ENCODE data around the gene SARDH. TPM values are rescaled to one million over a fixed set of nuclear protein-coding genes. Genes with fewer than 3 reads are reported as not detected.

SARDH gene, protein sequence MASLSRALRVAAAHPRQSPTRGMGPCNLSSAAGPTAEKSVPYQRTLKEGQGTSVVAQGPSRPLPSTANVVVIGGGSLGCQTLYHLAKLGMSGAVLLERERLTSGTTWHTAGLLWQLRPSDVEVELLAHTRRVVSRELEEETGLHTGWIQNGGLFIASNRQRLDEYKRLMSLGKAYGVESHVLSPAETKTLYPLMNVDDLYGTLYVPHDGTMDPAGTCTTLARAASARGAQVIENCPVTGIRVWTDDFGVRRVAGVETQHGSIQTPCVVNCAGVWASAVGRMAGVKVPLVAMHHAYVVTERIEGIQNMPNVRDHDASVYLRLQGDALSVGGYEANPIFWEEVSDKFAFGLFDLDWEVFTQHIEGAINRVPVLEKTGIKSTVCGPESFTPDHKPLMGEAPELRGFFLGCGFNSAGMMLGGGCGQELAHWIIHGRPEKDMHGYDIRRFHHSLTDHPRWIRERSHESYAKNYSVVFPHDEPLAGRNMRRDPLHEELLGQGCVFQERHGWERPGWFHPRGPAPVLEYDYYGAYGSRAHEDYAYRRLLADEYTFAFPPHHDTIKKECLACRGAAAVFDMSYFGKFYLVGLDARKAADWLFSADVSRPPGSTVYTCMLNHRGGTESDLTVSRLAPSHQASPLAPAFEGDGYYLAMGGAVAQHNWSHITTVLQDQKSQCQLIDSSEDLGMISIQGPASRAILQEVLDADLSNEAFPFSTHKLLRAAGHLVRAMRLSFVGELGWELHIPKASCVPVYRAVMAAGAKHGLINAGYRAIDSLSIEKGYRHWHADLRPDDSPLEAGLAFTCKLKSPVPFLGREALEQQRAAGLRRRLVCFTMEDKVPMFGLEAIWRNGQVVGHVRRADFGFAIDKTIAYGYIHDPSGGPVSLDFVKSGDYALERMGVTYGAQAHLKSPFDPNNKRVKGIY
- polyA plus RNA-seq (2012; ENCODE audit: insufficient read depth, insufficient read length) = 28.7 TPM

DNA sequence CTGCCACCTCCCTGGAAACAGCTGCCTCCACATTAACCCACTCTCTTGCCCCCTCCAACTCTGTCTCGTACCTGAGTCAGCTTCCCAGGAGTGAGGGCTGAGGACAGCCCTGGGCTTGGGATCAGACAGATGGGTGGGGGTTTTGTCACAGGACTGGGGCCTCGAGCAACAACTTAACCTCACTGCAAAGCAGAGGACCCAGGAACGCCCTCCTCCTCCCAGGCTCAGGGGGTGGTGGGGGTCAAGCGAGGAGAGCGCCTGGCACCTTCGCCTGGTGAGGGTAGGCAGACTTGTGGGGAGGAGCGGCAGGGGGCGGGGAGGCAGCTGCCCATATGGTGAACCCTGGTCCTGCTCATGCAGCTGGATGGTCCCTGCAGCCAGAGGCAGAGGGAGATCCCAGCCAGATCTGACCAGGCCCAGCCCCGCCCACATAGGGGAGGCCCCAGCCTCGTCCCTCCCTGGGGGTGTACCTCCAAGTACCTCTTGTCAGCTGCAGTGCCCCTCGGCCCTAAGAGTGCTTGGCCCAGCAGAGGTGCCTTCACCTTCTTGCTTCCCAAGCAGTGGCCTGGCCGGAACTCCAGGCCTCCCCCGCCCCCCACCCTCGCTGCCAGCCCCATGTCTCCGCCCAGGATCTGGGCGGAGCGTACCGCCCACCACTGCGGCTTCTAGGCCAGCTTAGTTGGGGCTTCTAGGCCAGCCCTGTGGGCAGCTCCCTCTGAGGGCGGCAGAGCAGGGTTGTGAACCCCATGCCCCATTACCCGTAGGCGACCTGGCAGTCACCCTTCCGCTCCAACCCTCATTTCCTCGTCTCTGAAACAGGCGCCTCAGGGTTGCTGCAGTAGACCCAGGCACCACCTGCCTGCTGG, at the start of gene SARDH:
TSS of gene SARDH (minus strand) at position 579 of the 866 bp plus-strand sequence. CDS start 4,179 bp downstream, outside the sequence.
- H3K4me3 ChIP-seq (ENCODE audit: low read length) = peak within 1 kb of the TSS; percentile 46
- no peak for DNase-seq (ENCODE audit: low read depth, low spot score)

DNA sequence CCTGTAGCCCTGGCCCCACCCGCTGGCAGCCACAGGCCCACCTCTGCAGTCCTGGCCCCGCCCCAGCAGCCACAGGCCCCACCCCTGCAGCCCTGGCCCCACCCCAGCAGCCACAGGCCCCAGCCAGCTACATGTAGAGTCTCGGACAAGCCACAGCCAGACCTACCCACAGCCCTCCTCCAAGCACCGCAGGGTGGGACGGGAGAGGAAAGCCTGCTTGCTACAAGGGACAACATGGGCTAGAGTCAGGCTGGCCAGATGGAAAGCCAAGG, 49.5 kb upstream of the SARDH start:
- no peak for DNase-seq (ENCODE audit: low read depth, low spot score)
- H3K4me3 ChIP-seq (ENCODE audit: low read length) = no peak overlapping the region

DNA sequence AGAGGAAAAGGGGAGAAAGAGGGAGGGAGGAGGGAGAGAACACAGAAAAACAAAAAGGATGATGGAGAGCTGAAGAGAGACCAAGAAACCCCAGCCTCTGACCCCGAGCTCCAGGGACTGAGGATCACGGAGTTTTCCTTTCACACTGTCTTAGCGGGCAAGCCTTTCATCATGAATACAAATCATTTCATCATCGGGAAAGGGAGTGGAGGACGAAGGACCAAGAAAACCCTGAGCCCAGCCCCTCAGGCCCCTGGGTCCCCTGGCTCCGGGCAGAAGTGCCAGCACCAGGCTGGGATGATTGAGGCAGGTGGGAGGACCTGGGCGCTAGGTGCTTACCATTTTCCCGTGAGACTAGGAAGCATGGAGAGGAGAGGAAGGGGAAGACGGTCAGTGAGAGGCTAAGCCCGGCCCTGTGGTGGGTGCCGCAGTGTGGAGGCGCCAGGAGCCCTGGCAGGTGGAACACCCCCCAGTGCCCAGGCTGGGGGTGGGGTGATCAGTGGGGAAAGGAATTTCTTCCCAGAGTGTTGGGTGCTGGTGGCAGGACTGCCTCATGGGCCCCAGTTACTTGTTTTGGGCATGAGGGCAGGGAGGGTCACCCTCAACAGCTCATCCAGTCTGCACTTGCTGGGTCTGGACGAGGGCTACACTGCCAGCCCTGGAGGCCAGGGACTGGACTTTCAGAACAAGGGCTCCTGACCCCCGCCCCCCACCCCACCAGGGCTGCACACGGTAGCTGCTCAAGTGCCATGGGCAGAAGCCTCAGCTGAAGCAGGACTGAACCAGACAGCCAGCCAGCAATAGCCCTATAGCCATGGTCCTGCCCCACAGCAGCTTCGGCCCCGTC, 49.0 kb upstream of the SARDH start:
- no peak for DNase-seq (ENCODE audit: low read depth, low spot score)
- H3K4me3 ChIP-seq (ENCODE audit: low read length) = no peak overlapping the region

DNA sequence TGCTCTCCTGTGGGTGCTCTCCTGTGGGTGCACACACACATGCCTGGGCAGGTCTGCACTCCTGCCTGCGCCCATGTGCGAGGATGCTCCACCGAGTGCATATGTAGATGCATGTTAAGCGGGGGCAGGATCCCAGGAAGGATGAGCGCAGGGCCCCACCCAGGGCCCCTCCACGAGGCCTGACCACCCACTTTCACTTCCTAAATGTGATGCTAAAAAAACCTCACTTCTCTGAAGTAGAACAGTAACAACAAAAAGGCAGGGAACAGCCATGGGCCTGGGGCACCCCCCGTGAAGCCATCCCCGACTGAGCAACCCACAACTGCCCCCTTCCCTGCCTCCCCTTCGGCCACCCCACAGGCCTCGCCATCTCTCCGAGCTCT, 48.2 kb upstream of the SARDH start:
- H3K4me3 ChIP-seq (ENCODE audit: low read length) = no peak overlapping the region
- DNase-seq (ENCODE audit: low read depth, low spot score) = no peak

DNA sequence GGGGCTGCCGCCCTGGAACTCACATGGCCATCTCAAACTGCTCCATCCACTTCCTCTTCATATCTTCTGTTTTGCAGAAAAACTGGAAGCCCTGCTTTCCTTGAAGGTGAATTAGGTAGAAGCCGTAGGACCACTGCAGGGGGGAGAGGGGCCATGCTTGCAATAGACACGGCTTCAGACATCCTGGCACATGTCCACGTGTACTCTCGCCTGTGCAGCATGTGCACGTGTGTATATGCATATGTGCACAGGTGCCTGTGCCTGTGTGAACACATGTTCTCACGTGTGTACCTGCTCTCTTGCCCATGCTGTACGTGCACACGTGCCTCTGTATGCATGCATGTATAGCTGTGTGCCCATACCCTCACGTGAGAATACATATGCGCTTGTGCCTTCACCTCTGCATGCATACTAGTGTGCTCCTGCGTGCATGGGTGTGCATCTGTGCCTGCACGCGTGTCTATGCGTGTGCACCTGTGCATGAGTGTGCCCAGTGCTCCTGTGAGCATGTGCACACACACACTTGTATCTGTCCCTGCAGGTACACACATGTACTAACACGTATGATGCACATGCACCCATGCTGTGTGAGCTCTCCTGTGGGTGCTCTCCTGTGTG, 47.7 kb upstream of the SARDH start:
- no peak for DNase-seq (ENCODE audit: low read depth, low spot score)
- no peak overlapping the region for H3K4me3 ChIP-seq (ENCODE audit: low read length)

DNA sequence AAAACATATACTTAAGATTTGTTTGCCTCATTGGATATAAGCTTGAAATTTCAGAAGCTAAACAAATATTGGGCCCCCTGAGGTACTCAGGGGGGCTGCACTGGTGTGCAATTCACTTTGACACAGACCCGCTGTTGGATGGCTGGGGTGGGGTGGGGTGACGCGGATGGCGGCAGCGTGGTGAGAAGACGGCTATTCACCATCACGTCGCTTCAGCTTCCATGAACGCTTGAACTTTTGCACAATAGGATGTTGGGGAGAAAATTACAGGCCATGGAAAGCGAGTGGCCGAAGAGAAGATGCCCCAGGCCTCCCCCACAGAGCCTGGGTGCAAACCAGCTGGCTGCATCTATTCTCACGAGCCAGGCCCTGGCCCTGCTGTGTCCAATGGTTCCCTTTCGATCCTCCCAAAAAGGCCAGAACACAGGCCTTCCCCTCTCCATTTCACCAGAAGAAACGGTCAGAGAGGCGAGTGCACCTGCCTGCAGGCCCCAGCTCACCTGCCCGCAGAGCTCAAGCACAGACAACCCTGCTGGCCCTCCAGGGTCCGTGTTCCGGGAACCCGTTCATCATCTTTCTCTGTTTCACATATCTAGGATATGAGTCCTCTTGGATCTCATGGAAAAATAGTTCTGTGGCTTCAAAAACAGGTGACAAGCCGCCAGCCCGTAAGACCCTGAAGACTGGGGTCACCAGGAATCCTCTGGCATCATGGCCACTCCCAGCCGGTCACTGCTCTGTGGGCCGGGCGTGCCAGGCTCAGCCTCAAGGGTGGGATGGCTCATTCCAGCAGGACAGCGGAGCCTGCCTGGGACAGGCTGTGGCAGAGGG, 46.8 kb upstream of the SARDH start:
- no peak overlapping the region for H3K4me3 ChIP-seq (ENCODE audit: low read length)
- DNase-seq (ENCODE audit: low read depth, low spot score) = no peak

DNA sequence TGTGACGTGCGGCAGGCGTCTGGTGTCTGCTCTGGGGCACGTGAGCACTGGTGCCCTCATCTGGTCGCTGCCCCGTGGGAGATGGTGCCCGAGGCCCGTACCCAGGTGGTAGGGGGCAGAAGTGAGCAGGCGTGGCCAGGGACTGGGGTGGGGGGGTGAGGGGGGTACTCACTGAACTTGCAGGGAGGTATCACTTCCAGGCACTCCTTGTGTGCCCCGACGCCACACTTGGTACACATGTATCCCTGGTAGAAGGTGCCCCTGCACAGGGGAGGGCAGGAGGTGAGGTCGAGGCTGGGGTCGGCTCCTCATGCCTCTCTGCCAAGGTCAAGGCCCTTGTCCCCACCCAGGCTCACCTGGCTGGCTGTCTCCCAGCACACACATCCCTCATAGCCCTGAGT, 45.2 kb upstream of the SARDH start:
- DNase-seq (ENCODE audit: low read depth, low spot score) = no peak
- H3K4me3 ChIP-seq (ENCODE audit: low read length) = no peak overlapping the region

DNA sequence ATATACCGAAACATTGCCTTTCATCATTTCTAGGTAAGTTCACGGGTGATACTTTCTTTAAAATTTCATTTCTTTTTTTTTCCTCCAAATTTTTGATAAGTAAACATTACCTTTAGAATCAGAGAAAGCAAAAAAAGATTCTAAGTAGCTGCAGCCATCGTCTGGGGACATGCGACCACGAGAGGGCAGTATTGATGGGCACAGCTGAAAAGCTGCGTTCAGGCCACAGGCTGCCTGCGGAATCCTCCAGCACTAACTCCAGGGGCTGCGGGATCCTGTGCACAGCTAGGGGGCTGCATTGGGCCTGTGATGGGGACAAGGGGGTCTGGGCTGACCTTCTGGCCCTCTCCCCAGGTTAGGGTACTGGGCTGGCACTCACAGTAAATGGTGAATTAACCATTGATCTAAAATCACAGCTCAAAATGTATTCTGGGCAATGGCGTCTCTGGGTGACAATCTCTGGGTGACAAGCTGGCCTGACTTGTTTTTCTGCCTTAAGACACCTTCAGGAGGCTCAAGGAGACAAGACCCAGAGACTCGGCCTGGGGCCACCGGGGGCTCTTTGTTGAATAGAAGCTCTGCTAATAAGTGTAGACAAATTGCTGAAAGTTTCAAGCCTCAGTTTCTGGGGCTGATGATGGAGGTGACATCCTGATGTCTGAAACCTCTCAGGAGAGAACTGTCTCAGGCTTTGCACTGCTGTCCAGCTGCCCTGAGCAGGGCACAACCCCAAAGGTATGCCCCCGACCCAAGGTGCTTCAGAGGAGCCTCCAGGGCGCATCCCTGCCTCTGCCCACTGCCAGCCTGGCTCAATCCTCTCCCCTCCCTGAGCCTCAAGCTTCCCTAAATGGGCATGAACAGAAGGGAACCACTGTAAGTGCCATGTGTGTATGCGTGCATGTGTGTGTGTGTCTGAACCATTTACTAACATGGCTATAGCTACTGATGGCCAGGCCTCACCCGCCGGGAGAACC, 44.3 kb upstream of the SARDH start:
- peak; percentile 56 for DNase-seq (ENCODE audit: low read depth, low spot score)

DNA sequence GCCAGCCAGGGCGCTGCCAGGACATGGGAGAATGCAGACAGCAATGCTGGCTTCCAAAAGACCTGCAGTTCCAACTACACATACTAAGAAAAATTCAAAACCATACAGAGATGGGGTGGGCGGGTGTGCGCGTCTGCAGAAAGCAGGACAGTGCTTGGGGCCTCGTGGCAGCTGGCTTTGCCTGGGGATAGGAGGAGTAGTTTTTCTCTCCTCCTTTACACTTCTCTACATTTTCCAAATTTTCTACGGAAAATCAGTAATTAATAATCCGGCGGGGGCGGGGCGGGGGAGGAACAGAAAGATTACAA, 43.6 kb upstream of the SARDH start:
- no peak for DNase-seq (ENCODE audit: low read depth, low spot score)
- no peak overlapping the region for H3K4me3 ChIP-seq (ENCODE audit: low read length)

More for the DNA sequence above, 44.3 kb upstream of the SARDH start:
- no peak overlapping the region for H3K4me3 ChIP-seq (ENCODE audit: low read length)

DNA sequence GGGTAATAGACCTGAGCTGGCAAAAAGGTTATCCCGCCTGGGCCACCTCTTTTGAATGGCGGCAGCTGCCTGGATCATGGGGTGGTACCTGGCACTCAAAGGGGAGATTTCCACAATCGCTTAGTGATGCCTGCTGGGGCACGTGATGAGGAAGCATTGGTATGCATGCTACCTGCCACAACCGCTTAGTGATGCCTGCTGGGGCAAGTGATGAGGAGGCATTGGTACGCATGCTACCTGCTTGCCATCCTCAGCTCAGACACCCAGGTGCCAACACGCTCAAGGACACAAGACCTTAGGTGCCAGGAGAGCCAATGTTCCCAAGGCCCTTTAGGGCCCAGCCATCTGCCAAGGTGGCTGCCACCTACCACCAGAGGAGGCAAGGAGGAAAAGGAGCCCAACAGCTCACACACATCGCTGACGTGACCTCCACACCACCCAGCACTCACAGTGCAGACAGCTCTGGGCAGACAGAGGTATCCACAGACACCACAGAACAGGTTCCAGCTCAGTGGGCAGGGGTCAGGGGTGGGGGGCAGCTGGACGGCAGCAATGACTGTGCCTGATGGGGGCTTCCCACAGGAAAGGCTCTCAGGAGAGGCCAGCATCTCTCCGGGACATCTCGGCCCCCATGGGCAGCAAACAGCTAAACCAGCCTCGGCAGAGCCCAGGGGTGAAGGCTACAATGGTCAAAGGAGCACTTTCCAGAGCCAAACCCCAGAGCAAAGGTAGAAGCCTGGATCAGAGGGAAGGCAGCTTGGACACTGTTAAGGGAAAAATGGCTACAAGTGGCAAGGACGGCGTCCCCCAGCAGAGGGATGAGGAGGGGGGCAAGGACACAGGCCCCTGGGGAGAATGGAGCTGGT, 43.0 kb upstream of the SARDH start:
- DNase-seq (ENCODE audit: low read depth, low spot score) = no peak
- no peak overlapping the region for H3K4me3 ChIP-seq (ENCODE audit: low read length)

DNA sequence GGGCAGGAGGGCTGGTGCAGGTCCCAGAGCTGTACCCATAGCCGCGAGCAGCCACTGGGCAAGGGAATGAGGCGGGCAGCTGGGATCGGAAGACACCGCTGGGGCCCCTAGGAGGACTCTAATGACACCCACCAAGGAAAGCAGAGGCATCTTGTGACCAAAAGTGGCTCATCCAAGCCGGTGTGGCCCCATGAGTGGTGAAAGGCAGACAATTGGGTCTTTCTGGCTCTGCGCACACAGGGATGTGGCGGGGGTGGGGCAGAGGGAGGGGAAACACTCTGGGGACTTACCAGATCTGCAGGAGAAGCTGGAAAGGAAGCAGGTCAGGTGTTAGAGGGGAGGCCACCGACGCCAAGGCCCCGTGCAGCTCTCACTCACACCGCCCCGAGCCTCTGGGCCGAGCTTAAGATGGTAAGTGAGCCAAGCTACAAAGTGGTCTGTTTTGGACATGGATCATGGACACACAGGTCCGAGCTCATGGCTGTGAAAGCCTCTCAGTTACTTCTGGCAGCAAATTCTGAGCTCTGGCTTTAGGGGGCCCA, 42.3 kb upstream of the SARDH start:
- DNase-seq (ENCODE audit: low read depth, low spot score) = no peak
- H3K4me3 ChIP-seq (ENCODE audit: low read length) = no peak overlapping the region

DNA sequence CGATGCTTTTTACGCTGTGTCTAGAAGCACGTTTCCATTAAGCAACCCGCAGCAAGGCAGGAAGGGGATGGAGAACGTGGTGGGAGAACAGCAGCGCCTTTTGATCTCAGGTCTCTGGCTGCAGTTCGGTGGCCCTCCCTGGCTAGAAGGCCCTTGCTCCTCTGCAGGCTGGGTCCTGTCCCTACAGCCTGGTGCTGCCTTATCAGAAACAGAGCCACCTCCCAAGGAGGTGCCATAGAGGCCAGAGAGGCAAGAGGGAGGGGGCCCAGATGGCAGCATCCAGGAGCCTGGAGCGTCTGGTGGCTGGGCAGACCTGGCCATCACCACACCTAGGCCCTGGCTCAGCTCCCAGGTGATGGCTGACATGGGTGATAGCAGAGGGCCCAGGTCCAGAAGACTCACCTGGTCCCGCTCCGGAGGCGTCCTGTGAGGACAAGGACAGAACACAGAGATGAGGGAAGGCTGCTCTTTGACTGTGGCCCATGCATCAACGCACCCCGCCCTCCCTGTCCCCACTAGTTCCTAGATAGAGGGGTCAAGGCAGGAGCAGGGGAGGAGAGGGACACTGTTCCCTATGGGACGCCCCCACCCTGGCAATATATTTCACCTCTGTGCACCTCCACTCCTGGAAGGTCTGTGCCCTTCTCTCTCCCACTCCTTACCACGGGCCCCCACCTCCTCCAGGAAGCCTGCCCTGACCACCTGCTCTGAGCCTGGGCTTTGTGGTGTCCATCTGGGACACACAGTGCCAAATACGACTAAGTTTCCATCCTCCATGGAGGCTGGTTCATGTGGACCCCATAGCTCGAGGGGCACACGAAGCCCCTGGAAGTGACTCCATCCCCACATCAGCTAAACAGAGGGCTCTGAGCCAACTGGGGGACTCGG, 41.6 kb upstream of the SARDH start:
- DNase-seq (ENCODE audit: low read depth, low spot score) = no peak
- no peak overlapping the region for H3K4me3 ChIP-seq (ENCODE audit: low read length)

DNA sequence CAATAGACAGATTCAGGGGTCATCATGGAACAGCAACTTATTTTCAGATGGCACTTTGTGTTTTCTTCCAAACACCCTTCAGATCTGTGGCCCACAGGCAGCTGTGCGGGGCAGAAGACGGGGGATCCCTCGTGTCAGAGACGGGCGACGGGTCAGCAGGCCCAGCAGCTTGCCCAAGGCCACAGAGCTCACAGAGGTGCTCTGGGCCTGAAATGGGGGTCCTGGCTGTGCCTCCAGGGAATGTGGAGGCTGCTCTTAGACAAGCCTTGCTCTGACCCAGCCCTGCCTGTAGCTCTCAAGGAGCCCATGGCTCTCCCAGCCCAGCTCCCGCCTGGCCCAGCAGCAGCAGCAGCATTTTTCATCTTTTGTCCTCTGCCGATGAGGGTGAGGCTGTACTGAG, 40.9 kb upstream of the SARDH start:
- DNase-seq (ENCODE audit: low read depth, low spot score) = no peak

DNA sequence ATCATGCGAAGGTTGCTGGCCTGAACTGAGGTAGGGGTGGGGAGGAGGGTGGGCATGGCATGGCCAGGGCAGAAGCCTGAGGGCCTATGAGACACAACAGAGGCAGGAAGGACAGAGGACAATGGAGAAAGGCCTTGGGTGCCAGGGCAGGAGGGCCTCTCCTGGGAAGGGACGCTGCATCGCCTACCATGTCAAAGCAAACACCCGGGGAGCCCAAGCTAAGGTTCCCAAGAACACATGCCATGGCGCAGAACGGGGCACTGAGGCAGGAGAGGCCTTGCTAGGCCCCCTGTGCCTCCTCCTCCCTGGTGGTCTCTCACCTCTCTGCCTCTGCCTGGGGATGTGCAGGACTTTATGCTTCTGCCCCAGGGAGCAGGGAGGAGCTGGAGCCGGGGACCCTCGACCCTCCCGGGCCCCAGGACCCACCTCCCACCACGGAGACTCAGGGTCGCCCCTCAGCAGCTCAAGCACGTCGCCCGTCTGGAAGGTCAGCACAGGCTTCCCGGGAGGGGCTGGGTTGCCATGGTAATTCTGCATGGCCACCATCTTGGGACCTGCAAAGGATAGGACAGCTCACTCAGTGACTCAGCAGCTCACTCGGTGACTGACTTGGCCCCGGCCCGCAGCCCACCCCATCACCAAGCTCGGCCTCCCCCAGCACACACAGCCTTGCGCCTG, 40.3 kb upstream of the SARDH start:
- DNase-seq (ENCODE audit: low read depth, low spot score) = no peak
- no peak overlapping the region for H3K4me3 ChIP-seq (ENCODE audit: low read length)

More for the DNA sequence above, 40.9 kb upstream of the SARDH start:
- H3K4me3 ChIP-seq (ENCODE audit: low read length) = no peak overlapping the region
